Measurements from ENCODE around the gene FRRS1.

GRCh38 chr1:99777752-99778151 is 11.3 kb upstream of the FRRS1 start:
- no peak for TF ChIP-seq CTCF (IDR thresholded peaks at IDR 0.05)
- TF ChIP-seq EP300 (IDR thresholded peaks at IDR 0.05): no peak
